ENCODE data around the gene ADGRA1.

Gene ADGRA1

GRCh38 chr10:133093291-133093690 lies 5.6 kb downstream of the ADGRA1 start:
- TF ChIP-seq CTCF (conservative IDR thresholded peaks at IDR 0.05; ENCODE audit: control insufficient read depth, insufficient read depth, low read depth, low read length) = no peak
- DNase-seq (ENCODE audit: low read depth) = no peak
- no peak overlapping the region for H3K4me3 ChIP-seq (ENCODE audit: control insufficient read depth, low read depth, low read length)

GRCh38 chr10:133094286-133094685 lies 6.6 kb downstream of the ADGRA1 start:
- TF ChIP-seq CTCF (conservative IDR thresholded peaks at IDR 0.05; ENCODE audit: control insufficient read depth, insufficient read depth, low read depth, low read length) = no peak
- DNase-seq (ENCODE audit: low read depth) = no peak
- no peak overlapping the region for H3K4me3 ChIP-seq (ENCODE audit: control insufficient read depth, low read depth, low read length)

- TF ChIP-seq CTCF (conservative IDR thresholded peaks at IDR 0.05; ENCODE audit: control insufficient read depth, insufficient read depth, low read depth, low read length) = no peak
- H3K4me3 ChIP-seq (ENCODE audit: control insufficient read depth, low read depth, low read length) = no peak overlapping the region
- no peak for DNase-seq (ENCODE audit: low read depth)
Observed at GRCh38 chr10:133094866-133095265, 7.1 kb downstream of the ADGRA1 start.

- no peak for DNase-seq (ENCODE audit: low read depth)
- no peak for TF ChIP-seq CTCF (conservative IDR thresholded peaks at IDR 0.05; ENCODE audit: control insufficient read depth, insufficient read depth, low read depth, low read length)
- H3K4me3 ChIP-seq (ENCODE audit: control insufficient read depth, low read depth, low read length) = no peak overlapping the region
Observed at GRCh38 chr10:133095586-133095985, 7.9 kb downstream of the ADGRA1 start.

GRCh38 chr10:133096616-133097269 lies 9.0 kb downstream of the ADGRA1 start:
- no peak for TF ChIP-seq CTCF (conservative IDR thresholded peaks at IDR 0.05; ENCODE audit: control insufficient read depth, insufficient read depth, low read depth, low read length)
- peak; percentile 2 for DNase-seq (ENCODE audit: low read depth)
- no peak overlapping the region for H3K4me3 ChIP-seq (ENCODE audit: control insufficient read depth, low read depth, low read length)

GRCh38 chr10:133097418-133097817 lies 9.7 kb downstream of the ADGRA1 start:
- H3K4me3 ChIP-seq (ENCODE audit: control insufficient read depth, low read depth, low read length) = no peak overlapping the region
- TF ChIP-seq CTCF (conservative IDR thresholded peaks at IDR 0.05; ENCODE audit: control insufficient read depth, insufficient read depth, low read depth, low read length) = no peak
- DNase-seq (ENCODE audit: low read depth) = no peak

- TF ChIP-seq CTCF (conservative IDR thresholded peaks at IDR 0.05; ENCODE audit: control insufficient read depth, insufficient read depth, low read depth, low read length) = no peak
- H3K4me3 ChIP-seq (ENCODE audit: control insufficient read depth, low read depth, low read length) = no peak overlapping the region
- DNase-seq (ENCODE audit: low read depth) = no peak
Observed at GRCh38 chr10:133097961-133098360, 10.2 kb downstream of the ADGRA1 start.
